Activated CD4-positive, CD25-positive, alpha-beta regulatory T cell (primary cell): ENCODE measurements around the gene CSNK1G2.

ENCODE experiments used
- DNase-seq, 4 experiments: peaks; one replicate each; lab custom pipeline; 2025; lab: John Stamatoyannopoulos, UW

The CSNK1G2 gene

DNA sequence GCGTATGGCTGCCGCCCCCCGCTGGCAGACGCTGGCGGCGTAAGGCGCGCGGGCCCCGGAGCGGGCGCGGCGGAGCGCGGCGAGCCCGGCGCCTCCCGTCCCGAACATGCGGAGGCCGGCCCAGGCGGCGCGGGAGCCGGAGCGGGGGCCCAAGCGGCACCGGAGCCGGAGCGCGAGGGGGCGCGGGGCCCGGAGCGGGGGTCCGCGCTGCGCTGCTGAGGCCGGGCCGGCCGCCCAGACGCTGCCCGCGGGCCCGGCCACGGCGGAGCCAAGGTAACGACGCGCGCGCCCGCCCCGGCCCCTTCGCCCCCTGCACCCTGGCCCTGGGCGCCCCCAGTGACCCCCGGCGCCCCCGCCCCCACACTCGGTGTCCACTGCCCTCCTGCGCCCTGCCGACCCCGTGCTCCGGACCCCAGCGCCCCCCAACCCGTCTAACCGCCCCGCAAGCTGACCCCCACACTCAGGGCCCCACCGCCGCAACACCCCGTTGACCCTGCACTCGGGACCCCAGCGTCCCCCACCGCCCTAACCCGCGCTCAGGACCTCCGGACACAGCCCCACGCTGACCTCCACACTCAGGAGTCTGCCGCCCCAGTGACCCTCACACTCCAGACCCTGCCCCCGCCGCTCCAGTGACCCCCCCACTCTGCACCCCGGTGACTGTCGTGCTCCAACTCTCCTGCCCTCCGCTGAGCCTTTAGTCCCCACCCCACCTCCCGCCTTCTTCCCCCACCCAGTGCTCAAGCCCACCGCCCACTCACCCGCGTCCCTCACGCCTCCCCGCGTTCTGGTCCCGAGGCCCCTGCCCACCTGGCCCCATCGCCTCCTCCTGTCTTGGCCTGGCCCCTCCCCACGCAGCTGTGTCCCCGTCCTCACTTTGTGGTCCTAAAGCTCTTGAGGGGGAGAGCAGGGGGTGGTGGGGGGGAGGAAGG is at the start of gene CSNK1G2:
CSNK1G2 (plus strand) TSS at position 27 of the 932 bp plus-strand sequence. CDS start 28,601 bp downstream, outside the sequence.
- peak in 1 of 4 experiments; percentile 28 for DNase-seq

DNA sequence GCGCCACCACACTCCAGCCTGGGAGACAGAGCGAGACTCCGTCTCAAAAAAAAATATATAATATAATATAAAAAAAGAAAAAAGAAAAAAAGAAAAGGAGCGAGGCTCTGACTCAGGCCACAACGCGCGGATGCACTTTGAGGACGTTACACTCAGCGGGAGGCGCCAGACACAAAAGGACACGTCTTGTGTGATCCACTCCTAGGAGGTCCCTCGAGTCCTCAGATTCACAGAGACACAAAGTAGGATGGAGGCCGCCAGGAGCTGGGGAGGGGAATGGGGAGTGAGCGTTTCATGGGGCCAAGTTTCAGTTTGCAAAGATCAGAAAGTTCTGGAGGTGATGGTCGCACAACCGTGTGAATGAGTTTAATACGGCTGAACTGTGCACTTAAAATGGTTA is 47.2 kb upstream of the CSNK1G2 start:
- no peak for DNase-seq

DNA sequence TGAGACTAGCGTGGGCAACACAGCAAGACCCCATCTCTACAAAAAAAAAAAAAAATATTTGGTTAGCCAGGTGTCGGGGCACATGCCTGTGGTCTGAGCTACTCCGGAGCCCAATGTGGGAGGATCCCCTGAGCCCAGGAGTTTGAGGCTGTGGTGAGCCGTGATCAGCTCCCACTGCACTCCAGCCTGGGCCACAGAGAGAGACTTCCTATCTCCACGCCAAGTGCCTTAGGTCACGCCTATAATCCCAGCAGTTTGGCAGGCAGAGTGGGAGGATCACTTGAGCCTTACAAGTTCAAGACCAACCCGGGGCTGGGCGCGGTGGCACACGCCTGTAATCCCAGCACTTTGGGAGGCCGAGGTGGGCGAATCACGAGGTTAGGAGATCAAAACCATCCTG is 44.5 kb upstream of the CSNK1G2 start:
- DNase-seq: no peak

DNA sequence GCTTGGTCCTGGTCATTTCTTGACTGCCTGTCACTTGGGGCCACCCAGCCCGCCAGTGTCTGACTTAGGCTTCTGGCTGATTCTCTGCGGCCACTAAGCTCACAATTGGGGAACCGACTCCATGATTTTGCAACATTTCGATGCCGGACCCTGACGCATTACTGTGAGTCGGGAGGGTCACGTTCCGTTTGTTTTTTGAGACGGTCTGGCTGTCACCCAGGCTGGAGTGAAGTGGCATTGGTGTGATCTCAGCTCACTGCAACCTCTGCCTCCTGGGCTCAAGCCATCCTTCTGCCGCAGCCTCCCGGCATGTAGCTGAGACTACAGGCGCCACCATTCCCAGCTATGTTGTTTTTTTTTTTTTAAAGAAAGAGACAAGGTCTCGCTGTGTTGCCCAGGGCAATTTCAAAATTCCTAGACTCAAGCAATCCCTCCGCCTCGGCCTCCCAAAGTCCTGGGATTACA is 39.0 kb upstream of the CSNK1G2 start:
- no peak for DNase-seq

DNA sequence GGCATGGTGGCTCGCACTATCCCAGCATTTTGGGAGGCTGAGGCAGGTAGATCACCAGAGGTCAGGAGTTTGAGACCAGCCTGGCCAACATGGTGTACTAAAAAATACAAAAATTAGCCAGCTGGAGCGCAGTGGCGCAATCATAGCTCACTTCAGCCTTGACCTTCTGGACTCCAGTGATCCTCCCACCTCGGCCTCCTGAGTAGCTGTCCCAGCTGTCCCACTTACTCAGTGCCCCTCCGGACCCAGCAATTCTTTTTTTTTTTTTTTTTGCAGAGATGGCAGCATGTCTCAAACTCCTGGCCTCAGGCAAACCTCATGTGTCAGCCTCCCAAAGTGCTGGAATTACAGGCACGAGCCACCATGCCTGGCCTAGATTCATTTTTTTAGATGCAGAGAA is 38.0 kb upstream of the CSNK1G2 start:
- DNase-seq: no peak

DNA sequence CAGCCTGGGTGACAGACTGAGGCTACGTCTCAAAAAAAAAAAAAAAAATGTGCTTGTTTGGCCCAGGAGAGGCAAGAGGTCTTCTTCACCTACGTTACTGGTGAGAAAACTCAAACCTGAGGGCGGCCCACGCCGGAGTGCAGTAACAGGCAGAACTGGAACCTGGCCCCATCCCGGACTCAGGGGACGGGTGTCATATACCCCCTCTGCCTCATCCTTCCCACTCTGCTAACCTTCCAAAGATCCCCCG is 36.2 kb upstream of the CSNK1G2 start:
- DNase-seq: no peak

DNA sequence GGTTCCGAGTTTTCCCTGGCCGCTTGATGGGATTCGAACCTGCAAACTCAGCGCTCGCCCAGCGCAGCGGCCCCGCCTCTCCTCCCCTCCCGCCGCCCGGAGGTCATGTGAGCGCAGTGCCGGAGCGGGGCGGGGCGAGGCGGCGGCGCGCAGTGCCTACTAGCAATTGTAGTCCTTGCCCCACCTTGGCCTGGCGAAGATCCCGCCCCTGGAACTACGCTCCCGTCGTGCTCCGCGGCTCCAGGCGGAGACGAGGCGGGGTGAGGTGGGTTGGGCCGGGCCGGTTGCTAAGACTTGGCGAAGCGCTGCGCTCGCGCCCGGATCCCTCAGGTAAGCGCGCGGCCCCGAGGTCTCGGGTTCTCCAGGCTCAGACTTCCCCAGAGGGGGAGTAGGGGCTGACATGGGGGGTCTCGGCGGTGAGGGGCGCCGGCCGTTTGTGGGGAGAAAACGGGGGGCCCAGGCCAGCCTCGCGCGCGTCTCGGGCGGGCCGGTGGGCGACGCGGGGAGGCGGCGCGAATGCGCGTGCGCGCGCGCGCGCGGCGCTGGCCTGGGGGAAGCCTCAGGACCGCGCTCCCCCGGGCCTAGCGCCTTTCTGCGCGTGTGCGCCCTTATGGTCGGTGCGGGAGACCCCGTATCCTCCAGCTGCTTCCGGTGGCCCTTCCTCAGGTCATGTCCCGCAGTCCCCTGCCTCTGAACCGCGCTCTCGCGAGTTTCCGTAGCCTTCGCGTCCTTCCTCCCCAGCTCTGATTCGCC is 35.7 kb upstream of the CSNK1G2 start, which contains the start of the genes ADAT3 and SCAMP4:
ADAT3 (plus strand) TSS at position 290 of the 753 bp plus-strand sequence. CDS start 6,649 bp downstream, outside the sequence.
SCAMP4 (plus strand) TSS at position 290 of the 753 bp plus-strand sequence. CDS start 9,621 bp downstream, outside the sequence.
- peak; percentile 93 to 99 (median 96) for DNase-seq

DNA sequence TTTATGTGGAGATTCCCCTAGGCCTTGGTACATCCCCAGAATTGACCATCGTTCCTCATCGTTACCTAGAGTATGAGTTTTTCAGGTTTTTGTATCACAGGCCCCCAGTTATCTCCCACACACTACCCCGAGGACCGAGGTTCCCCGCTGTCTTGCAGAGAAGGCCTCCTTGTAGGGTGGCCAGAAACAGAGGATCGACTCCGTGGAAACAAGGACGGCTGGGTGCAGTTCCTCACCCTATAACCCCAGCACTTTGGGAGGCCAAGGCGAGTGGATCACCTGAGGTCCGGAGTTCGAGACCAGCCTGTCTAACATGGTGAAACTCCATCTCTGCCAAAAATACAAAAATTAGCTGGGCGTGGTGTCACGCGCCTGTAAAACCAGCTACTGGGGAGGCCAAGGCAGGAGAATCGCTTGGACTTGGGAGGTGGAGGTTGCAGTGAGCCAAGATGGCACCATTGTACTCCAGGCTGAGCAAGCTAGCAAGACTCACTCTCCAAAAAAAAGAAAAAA is 35.1 kb upstream of the CSNK1G2 start:
- no peak for DNase-seq

DNA sequence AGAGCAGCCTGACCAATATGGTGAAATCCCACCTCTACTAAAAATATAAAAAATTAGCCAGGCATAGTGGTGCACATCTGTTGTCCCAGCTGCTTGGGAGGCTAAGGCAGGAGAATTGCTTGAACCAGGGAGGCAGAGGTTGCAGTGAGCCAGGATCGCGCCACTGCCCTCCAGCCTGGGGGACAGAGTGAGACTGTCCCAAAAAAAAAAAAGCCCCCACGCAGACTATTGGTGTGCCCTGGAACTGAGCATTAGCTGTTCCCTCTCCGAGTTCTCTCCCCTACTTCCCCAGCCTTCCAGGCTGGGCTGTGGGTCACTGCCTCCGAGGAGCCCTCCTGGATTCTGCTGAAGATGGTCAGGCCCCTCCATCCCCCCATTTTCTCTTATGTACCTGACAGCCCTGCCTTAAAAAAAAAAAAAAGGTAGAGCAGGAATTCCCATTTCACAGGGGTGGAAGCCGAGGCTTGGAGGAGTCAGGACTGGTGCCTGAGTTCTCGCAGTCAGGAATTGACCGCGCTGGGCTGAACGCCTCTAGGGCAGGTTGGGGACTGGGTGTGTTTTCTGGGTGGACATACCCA is 33.9 kb upstream of the CSNK1G2 start:
- no peak for DNase-seq

DNA sequence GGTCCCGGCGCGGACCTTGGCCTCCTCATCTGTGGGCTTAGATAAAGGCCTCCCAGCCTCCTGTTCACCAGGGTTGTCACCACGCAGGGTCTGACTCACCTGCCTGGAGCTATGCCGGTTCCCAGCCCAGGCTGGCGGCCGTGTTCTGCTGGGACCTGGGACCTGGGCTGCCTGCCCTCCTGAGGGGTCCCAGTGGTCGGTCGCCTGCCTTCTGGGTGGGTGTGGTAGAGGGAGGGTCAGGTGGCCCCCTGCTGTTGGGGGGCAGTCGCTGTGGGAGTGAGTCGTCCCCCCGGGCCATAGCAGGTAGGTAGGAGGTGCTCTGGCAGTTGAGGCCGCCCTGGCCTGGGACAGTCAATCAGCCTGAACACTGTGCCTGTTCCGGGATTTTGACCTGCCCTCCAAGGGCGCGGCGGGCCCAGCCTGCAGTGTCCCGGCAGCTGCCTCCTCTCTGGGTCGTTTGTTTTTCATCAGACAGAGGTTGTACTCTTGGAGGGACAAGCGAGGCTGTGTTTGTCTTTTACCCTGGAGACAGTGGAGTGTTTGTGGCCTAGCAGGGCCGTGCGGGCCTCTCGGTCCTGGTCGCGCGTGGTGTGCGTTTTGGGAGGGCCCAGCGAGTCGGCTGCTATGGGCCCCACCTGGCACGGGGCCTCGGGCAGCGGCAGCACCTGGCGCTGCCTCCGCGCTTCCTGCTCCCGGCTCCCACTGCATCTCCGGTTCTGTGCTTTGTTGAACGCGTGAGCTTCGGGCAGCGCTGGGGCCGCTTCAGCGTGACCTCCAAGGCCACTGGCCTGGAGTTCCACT is 33.2 kb upstream of the CSNK1G2 start:
- no peak for DNase-seq

DNA sequence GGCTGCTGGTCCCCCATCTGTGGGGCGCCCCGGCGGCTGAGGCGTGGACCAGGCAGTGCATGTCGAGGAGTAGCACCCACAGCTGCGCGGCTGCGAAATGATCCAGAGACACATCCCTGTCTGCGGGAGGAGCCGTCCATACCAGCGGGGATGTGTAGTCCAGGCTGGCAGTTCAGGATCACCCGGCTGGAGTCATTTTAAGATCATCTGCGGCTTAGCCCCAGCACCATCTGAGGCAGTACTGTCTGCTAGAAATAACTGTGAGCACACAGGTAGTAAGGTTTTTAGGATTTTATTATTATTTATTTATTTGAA is 32.7 kb upstream of the CSNK1G2 start:
- DNase-seq: no peak

DNA sequence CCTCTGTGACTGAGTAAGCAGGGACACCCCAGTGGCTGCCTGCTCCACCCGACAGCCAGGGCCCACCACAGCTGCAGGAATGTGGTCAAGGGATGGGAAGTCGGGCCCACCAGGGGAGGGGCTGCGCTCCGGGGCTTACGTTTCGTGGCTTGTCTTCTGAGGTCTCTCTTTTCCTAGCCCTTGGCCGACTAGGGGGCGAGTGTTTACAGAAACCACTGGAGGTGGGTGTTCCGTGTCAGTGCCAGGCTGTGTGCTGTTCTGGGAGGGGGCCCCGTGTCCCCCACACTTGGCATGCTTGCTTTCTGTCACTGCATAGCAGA is 31.3 kb upstream of the CSNK1G2 start:
- no peak for DNase-seq

DNA sequence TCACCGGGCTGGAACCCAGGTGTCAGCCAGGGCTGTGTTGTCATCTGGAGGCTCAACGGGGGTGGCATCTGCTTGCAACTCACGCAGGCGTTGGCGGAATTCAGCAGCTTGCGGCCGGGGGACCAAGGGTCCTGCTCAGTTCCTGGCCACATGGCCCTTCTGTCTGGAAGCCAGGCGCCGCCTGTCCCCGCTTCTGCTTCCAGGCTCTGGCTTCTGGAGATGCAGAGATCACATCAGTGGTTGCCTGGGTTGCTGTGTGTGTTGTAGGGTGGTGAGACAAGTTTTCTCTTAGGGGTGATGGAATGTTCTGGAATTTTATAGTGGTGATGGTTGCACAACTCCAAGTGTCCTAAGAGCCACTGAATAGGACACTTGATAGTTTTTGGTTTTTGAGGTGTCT is 30.8 kb upstream of the CSNK1G2 start:
- DNase-seq: no peak

DNA sequence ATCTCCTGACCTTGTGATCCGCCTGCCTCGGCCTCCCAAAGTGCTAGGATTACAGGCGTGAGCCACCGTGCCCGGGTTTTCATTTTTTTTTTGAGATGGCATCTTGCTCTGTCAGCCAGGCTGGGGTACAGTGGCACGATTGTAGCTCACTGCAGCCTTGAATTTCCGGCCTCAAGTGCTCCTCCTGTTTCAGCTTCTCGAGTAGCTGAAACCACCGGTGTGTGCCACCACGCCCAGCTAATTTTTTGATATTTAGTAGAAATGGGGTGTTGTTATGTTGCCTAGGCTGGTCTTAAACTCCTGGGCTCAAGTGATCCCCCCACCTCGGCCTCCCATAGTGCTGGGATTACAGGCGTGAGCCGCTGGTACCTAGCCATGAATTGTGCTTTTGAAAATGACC is 29.9 kb upstream of the CSNK1G2 start:
- no peak for DNase-seq

DNA sequence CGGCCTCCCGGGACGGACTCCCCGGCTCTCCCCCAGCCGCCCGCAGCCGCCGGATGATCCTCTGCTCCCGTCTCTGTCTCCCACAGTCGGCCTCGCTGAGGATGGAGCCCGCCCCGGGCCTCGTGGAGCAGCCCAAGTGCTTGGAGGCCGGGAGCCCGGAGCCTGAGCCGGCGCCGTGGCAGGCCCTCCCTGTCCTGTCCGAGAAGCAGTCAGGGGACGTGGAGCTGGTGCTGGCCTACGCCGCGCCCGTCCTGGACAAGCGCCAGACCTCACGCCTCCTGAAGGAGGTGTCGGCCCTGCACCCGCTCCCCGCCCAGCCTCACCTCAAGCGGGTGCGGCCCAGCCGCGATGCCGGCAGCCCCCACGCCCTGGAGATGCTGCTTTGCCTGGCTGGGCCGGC is 29.0 kb upstream of the CSNK1G2 start:
- DNase-seq: no peak

DNA sequence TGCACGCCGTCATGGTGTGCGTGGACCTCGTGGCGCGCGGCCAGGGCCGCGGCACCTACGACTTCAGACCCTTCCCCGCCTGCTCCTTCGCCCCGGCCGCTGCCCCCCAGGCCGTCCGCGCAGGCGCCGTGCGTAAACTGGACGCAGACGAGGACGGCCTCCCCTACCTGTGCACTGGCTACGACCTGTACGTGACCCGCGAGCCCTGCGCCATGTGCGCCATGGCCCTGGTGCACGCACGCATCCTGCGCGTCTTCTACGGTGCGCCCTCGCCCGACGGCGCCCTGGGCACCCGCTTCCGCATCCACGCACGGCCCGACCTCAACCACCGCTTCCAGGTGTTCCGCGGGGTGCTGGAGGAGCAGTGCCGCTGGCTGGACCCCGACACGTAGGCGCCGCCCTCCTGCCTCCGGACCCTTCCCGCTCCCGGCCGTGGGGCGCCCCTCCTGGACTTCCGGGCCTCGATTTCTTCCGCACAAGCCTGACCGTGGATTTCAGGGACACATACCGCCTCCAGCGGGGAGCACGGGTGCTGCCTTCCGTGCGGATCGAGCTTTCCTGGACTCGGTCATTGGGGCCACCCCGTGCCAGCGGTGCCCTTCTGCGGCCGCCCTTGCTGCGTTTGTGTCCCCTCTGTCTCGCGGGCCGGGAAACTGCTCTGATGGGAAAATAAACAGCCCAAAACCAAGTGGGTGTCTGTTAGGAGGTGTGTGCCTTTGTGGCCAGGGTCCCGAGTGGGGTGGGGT is 28.0 kb upstream of the CSNK1G2 start:
- no peak for DNase-seq

DNA sequence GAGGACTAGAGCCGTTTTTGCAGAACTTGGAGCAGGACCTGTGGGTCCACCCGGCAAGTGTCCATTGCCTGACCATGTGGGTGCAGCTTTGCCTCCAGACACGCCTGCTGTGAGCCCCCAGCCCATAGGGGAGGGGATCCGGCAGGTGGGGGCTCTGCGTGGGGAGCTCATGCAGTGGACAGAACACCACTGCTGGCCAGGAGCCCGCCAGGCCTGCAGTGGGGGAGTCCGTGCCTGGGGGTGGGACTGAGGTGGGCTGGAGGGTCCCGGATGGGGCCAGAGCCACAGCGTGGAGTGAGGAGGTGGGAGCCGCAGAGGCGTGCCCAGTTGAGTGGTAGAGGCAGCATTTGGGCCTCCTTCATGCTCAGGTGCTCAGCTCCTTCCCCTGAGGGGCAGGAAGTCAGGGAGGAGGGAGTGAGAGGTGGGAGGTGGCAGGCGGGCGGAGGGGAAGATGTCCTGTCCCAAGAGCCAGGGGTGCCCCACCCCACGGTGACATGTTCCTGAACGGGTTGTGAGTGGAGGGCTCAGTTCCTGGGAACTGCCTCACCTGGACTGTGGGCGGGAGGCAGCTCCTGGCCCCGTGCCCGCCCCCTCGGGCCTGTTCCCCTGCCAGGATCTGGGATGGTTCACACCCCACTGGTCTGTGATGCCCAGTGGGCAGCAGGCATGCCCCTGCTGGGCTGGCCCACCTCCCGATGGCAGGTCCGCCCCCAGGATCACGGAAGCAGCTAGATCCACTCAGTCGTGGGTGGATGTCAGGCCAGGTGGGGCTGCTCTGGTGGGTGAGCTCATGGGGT is 27.0 kb upstream of the CSNK1G2 start:
- DNase-seq: no peak

DNA sequence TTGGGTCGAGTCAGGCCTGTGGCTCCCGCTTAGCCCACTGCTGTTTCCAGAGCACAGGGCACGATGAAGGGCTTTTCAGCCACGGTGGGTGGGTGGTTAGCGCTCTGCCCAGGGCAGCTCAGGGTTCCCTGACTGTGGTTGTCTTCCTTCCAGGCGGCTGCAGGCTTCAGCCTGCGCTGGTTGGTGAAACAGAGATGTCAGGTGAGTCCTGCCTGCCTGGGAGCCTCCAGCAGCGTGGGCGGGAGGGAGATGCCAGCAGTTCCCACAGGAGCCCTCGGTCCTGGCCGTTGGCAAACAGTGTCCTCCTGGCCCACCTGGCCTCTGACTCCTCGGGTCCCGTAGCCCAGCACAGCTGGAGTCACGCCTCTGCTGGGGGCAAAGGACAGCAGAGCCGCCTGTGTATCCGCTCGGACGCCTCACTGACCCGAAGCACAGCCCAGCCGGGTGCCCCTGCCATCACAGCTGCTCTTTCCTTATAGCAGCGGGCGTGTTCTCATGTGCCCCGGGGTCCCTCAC is 26.1 kb upstream of the CSNK1G2 start:
- no peak for DNase-seq

DNA sequence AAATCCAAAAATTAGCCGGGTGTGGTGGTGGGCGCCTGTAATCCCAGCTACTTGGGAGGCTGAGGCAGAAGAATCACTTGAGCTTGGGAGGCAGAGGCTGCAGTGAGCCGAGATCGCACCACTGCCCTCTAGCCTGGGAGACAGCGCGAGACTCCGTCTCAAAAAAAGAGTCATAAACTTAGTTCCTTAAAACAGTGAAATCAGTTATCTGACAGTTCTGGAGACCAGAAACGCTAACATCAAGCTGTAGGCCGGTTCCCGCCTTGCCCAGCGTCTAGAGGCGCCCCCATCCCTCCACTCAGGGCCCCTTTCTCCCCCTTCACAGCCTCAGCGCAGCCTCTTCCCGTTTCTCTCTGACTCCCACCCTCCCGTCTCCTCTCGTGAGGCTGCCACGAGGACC is 23.8 kb upstream of the CSNK1G2 start:
- no peak for DNase-seq

DNA sequence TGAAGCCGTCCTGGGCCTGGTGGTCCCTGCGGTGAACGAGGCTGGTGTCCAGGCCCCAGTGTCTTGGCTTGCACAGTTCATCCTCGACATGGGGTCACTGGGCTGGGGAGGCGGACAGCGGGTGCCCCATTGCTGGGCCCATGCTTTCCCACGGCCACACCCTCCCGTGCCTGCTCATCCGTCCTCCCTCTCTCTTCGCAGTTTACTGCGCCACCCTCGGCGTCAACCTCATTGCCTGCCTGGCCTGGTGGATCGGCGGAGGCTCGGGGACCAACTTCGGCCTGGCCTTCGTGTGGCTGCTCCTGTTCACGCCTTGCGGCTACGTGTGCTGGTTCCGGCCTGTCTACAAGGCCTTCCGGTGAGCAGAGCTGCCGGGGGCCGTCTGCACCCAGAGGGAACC is 23.0 kb upstream of the CSNK1G2 start:
- no peak for DNase-seq
